Muscle layer of duodenum (tissue), 2 donors: ENCODE data around the gene MLYCD.

ENCODE experiments used
- H3K27ac ChIP-seq: one replicate; pipeline ENCODE4 v1.7.0; 2013; ENCODE audit warnings: mild to moderate bottlenecking, low read length
- H3K27me3 ChIP-seq: one replicate; pipeline ENCODE4 v1.7.0; 2013; ENCODE audit warnings: low read depth, mild to moderate bottlenecking, control low read depth, low read length
- H3K36me3 ChIP-seq, 2 donors: one replicate each; pipeline ENCODE4 v1.7.0; 2013; ENCODE audit warnings: low read length in 2 of 2, control low read depth in 1 of 2, mild to moderate bottlenecking in 1 of 2; ENCODE audit not compliant: insufficient read depth in 2 of 2, control insufficient read depth in 1 of 2
- H3K4me1 ChIP-seq, 2 donors: one replicate each; pipeline ENCODE4 v1.7.0; 2013; ENCODE audit warnings: low read length in 2 of 2, mild to moderate bottlenecking in 2 of 2, control low read depth in 1 of 2, moderate library complexity in 1 of 2; ENCODE audit not compliant: insufficient read depth in 2 of 2, control insufficient read depth in 1 of 2
- H3K4me3 ChIP-seq, 2 donors: one replicate each; pipeline ENCODE4 v1.7.0; 2013; ENCODE audit warnings: low read length in 2 of 2, low read depth in 1 of 2, mild to moderate bottlenecking in 1 of 2
- H3K9me3 ChIP-seq, 2 donors: one replicate each; pipeline ENCODE4 v1.7.0; 2013; ENCODE audit warnings: low read length in 2 of 2, control low read depth in 1 of 2, mild to moderate bottlenecking in 1 of 2; ENCODE audit not compliant: control insufficient read depth in 1 of 2
- donor health status: healthy.

The MLYCD gene

DNA sequence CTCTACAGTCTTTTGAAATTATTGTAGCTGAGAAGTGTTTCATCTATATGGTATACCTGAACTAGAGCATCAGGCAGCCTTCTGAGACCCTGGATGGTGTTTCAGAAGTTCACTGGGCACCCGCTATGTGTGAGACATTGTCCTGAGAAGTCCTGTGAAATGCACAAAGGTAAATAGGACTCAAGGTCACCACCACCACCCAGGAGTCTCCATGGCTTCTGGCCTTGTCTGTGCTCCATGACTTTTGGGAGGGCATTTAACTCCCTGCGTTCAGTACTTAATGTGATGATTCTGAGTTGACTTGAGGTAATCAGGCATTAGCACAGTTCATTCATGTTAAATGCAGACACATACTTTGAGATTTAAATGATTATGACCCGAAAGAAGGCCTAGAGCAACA is 1.1 kb downstream of the MLYCD start:
- Histone ChIP-seq H3K27ac (peak overlapping the region; percentile 36), H3K4me3 (peak overlapping the region; percentile 81 to 83), H3K36me3 (no peaks in the 10 kb centered on the region), H3K9me3 (no peaks in the 10 kb centered on the region), H3K4me1 (peaks cover 6 to 52% of the 10 kb centered on the region in 2 donors), H3K27me3 (no peaks in the 10 kb centered on the region)

DNA sequence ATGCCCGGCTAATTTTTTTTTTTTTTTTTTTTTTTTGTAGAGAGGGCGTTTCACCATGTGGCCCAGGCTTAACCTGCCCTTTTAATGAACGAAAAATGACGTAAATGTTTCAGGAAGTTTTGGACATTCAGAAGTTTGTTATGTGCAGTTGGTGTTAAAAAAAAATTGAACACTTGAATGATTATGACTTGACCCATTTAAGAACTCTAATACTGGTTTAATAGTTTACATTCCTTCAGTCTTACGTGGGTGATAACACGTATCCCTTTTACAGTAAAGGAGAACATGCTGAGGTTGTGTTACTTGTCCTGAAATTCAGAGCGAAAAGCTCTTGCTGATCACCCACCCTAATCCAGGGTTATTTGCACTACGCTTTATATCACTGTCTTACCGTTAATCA is 1.7 kb downstream of the MLYCD start:
- H3K4me1 ChIP-seq = peaks cover 6 to 52% of the 10 kb centered on the region in 2 donors
- no peaks in the 10 kb centered on the region for H3K36me3 ChIP-seq
- H3K27ac ChIP-seq = no peak overlapping the region
- no peaks in the 10 kb centered on the region for H3K9me3 ChIP-seq
- peak overlapping the region in 1 of 2 donors; percentile 83 for H3K4me3 ChIP-seq
- H3K27me3 ChIP-seq = no peaks in the 10 kb centered on the region

DNA sequence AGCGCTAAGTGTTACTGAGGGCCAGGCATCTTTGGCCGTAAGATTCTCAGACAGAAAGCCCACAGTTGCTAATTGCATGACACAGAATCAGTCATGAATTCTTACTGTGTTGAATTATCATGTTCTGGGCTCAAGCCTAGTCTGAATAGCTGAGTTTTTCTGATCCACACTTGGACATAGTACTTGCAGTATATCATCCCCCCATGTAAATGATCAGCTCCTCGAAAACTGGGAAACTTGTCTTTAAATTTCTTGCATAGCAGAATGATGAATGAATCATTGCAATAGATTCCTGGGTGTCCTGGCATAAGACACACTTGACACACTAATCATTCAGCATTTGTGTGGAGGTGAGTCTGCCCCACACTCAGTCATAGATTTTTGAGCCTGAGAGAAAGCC is 2.2 kb downstream of the MLYCD start:
- Histone ChIP-seq H3K27me3 (no peaks in the 10 kb centered on the region), H3K4me3 (no peak overlapping the region), H3K27ac (no peak overlapping the region), H3K4me1 (peaks cover 6 to 52% of the 10 kb centered on the region in 2 donors), H3K36me3 (no peaks in the 10 kb centered on the region), H3K9me3 (no peaks in the 10 kb centered on the region)

DNA sequence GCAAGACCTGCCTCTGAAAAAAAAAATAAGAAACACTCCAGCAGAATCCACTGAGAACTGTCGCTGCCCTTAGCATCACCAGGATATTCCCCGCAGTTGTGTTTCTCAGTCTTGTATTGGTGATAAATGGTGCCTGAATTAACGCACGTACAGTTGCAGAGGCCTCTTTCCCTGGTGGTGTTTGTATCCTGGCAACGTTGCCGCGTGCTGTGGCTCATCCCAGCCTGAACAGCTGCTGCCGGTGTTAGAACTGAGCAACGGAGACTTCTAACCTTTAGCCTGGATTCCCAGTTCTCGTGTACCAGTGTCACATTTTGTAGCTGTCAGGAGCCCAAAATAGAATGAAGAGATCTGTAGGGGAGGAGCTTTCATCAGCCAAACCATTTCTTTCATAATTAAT is 4.8 kb downstream of the MLYCD start:
- Histone ChIP-seq H3K4me3 (no peak overlapping the region), H3K27ac (peak overlapping the region; percentile 81), H3K27me3 (no peaks in the 10 kb centered on the region), H3K36me3 (peaks cover 10 to 12% of the 10 kb centered on the region in 2 donors), H3K4me1 (peaks cover 6 to 56% of the 10 kb centered on the region in 2 donors), H3K9me3 (no peaks in the 10 kb centered on the region)

DNA sequence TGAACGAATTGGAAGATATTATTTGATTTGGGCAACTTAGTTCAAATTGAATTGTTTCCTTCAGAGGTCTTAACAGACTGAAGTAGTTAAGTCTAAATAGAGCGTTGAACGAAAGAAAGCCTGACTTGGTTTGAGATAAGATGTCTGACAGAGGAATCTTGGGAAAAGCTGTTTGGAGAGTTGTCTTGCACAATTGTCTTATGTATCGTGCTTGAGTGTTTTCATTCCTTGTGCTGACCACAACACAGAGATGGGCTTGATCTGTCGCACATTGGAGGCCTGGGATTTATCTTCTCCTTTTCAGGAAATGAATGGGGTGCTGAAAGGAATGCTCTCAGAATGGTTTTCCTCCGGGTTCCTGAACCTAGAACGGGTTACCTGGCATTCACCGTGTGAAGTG is 7.8 kb downstream of the MLYCD start:
- peaks cover 16 to 38% of the 10 kb centered on the region in 2 donors for H3K36me3 ChIP-seq
- H3K9me3 ChIP-seq = no peaks in the 10 kb centered on the region
- no peak overlapping the region for H3K4me3 ChIP-seq
- H3K27ac ChIP-seq = no peak overlapping the region
- no peaks in the 10 kb centered on the region for H3K27me3 ChIP-seq
- peaks cover 0 to 35% of the 10 kb centered on the region in 2 donors for H3K4me1 ChIP-seq

DNA sequence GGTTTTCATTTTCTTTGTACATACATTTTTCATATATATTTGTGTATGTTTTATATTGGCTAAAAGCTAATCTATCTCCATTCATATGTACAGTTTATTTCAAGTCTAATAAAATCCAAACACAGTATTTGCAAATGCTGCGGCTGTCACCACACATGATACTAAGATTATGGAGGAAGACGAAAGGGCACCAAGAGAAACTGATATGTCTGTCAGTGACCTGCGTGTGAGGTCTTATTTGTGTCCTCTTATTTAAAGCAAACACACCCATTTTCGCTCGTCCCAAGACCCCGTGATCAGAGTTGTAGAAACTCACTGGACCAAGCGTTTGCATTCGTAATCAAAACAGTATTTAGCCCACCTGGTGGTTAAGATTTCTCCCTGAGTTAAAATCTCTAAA is 8.2 kb downstream of the MLYCD start:
- Histone ChIP-seq H3K36me3 (peaks cover 21 to 42% of the 10 kb centered on the region in 2 donors), H3K27ac (no peak overlapping the region), H3K4me1 (peaks cover 0 to 33% of the 10 kb centered on the region in 2 donors), H3K9me3 (no peaks in the 10 kb centered on the region), H3K4me3 (no peak overlapping the region), H3K27me3 (no peaks in the 10 kb centered on the region)

DNA sequence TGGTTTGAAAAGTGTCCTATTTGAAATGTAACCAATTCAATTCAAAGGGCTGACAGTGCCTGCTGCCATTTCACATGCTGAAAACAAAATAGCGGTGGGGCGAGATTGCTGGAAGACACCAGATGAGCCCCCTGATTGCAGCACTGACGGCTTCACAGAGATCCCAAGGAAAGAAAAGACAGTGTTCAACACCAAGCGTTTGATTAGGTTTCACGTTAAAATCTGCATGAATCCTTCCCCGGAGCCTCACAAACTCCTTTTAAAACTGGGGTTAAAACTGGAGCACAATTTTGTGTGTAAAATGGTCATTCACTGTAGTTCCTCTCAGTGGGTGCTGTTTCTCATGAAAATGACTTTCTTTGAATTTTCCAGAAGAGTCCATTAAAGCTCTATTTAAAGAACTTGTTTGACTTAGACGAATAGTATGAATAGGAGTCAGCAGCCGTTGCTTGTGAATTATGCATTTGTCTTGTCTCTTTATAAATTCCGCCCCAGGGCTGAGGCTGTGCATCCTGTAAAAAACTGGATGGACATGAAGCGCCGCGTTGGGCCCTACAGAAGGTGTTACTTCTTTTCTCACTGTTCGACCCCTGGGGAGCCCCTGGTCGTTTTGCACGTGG is 8.8 kb downstream of the MLYCD start:
- Histone ChIP-seq H3K4me1 (peaks cover 0 to 31% of the 10 kb centered on the region in 2 donors), H3K4me3 (no peak overlapping the region), H3K9me3 (no peaks in the 10 kb centered on the region), H3K36me3 (peaks cover 27 to 49% of the 10 kb centered on the region in 2 donors), H3K27ac (no peak overlapping the region), H3K27me3 (no peaks in the 10 kb centered on the region)

DNA sequence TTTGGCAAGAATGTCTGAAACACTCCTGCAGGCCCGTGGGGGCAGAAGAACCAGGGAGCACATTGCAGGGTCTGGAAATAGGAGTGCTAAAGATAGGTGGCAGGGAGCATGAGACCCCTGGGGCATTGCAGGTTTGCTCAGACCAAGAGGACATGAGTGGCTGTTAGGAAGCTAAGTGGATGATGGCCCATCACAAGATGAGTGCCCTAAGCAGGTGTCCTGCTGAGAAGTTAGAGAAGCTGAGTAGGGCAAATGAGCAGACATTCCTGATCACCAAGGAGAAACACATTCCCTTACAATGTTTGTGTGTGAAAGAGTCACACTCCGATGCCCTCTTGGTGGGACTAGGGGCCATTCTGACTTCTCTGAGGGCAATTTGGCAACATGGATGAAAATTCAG is 9.9 kb downstream of the MLYCD start:
- Histone ChIP-seq H3K9me3 (no peaks in the 10 kb centered on the region), H3K27ac (no peak overlapping the region), H3K4me3 (no peak overlapping the region), H3K36me3 (peaks cover 28 to 56% of the 10 kb centered on the region in 2 donors), H3K27me3 (no peaks in the 10 kb centered on the region), H3K4me1 (peaks cover 0 to 21% of the 10 kb centered on the region in 2 donors)

DNA sequence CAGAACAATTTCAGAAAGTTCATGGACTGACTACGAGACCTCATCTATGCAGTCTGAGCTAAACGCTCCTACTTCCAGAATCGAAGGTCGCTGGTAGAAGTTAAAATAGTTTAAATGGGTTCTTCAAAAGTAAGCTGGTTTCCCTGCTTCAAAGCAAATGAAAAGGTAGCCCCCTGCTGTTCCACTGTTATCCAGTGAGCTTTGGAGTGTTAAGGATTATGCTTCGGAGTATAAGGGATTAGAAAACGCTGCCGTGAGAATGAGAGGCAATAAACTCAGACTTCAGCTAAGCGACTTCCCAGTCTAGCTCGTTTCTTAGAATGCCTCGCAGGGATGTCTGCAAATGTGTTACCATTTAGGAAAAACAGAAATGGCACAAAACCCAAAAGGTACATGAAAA is 12.4 kb downstream of the MLYCD start:
- H3K4me3 ChIP-seq = no peak overlapping the region
- no peak overlapping the region for H3K27ac ChIP-seq
- H3K4me1 ChIP-seq = peaks cover 0 to 12% of the 10 kb centered on the region in 2 donors
- no peaks in the 10 kb centered on the region for H3K27me3 ChIP-seq
- peaks cover 44 to 78% of the 10 kb centered on the region in 2 donors for H3K36me3 ChIP-seq
- no peaks in the 10 kb centered on the region for H3K9me3 ChIP-seq

DNA sequence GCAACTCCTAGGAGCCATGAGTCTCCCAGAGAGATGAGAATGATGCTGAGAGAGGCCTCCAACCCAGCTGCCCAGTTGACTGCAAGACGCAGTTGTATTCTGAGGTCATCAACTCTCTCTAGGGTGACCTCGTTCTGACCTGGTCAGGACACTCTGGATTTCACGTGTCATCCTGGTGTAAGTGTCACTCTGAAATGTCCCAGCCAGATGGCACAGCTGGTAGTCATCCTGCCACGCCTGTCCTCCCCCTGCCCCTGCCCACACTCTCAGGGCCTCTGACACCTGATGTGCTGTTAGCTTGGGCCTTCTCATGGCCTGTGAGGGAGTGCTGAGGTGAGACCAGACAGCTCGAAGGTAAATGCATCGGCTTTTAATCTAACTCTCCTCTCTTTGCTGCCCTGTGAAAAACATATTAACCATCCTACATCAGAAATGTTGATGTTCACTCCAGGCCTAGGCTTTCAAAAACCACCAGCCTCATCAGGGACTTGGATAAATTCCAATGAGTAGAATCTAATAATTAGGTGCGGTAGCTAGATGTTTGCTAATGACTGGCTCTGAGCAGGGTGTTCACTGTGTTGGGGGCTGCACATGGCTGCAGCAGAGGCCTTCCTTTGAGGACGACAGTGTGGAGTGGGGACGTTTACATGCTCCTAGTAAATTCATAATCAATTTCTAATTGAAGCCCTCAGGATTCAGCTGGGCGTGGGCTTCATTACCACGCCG is 13.8 kb downstream of the MLYCD start:
- H3K27ac ChIP-seq = no peak overlapping the region
- no peaks in the 10 kb centered on the region for H3K27me3 ChIP-seq
- H3K36me3 ChIP-seq = peaks cover 42 to 85% of the 10 kb centered on the region in 2 donors
- peaks cover 0 to 6% of the 10 kb centered on the region in 2 donors for H3K4me1 ChIP-seq
- H3K9me3 ChIP-seq = no peaks in the 10 kb centered on the region
- H3K4me3 ChIP-seq = no peak overlapping the region

DNA sequence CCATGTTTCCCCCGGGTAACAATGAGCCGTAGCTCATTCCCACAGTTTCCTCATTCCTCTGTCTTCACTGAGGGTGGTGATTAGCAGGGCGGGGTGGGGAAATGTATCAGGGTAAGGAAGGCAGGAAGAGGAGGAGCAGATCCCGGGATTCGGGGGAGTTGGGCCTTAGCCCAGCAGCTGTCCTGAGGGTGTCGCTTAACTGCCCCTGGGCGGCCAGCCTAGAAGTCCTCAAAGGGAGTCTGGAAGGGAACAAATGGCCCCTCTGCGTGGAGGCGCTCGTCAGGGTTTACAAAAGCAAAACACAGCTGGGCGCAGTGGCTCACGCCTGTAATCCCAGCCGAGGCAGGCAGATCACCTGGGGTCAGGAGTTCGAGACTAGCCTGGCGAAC is 14.3 kb downstream of the MLYCD start:
- Histone ChIP-seq H3K27me3 (no peaks in the 10 kb centered on the region), H3K36me3 (peaks cover 45 to 85% of the 10 kb centered on the region in 2 donors), H3K9me3 (no peaks in the 10 kb centered on the region), H3K27ac (no peak overlapping the region), H3K4me3 (no peak overlapping the region), H3K4me1 (peaks cover 0 to under 1% of the 10 kb centered on the region in 2 donors)
